Osteoblast (primary cell): ENCODE results near the gene POLL. TPM values are rescaled to one million over a fixed set of nuclear protein-coding genes. Genes with fewer than 3 reads are reported as not detected.

Source experiments
- DNase-seq: peaks from one replicate; pipeline ENCODE4 v3.0.0; 2011; ENCODE audit warnings: low spot score, mixed read lengths; ENCODE audit not compliant: insufficient read length; ENCODE audit errors: missing footprints
- H2AFZ ChIP-seq: 2 replicates; pipeline ENCODE4 v1.6.0; 2011; ENCODE audit warnings: mild to moderate bottlenecking, low read length
- H3K27ac ChIP-seq: 2 replicates; pipeline ENCODE4 v1.5.1; 2011; ENCODE audit warnings: mild to moderate bottlenecking, low read depth, low read length, moderate library complexity
- H3K27me3 ChIP-seq: 2 replicates; pipeline ENCODE4 v1.6.0; 2012; ENCODE audit warnings: mild to moderate bottlenecking, control low read depth, inconsistent platforms, low read length, moderate library complexity; ENCODE audit not compliant: insufficient read depth
- H3K36me3 ChIP-seq: 2 replicates; pipeline ENCODE4 v1.5.1; 2011; ENCODE audit warnings: mild to moderate bottlenecking, low read length, control low read depth, moderate library complexity; ENCODE audit not compliant: insufficient read depth
- H3K4me1 ChIP-seq: 2 replicates; pipeline ENCODE4 v1.5.1; 2011; ENCODE audit warnings: mild to moderate bottlenecking, low read length, control low read depth, moderate library complexity; ENCODE audit not compliant: insufficient read depth
- H3K4me2 ChIP-seq: 2 replicates; pipeline ENCODE4 v1.6.0; 2011; ENCODE audit warnings: mild to moderate bottlenecking, low read length; ENCODE audit not compliant: insufficient read depth
- H3K4me3 ChIP-seq: fragments of 200-600 bp; sonication (generic); 3 replicates; pipeline ENCODE4 v1.5.1; 2012; ENCODE audit warnings: mild to moderate bottlenecking, low read length, inconsistent platforms; ENCODE audit not compliant: insufficient read depth
- H3K79me2 ChIP-seq: 2 replicates; pipeline ENCODE4 v1.6.0; 2012; ENCODE audit warnings: mild to moderate bottlenecking, low read length, control low read depth, inconsistent platforms; ENCODE audit not compliant: insufficient read depth
- H3K9me3 ChIP-seq: 2 replicates; pipeline ENCODE4 v1.5.1; 2011; ENCODE audit warnings: low read depth, low read length, control low read depth
- H4K20me1 ChIP-seq: 2 replicates; pipeline ENCODE4 v1.6.0; 2012; ENCODE audit warnings: mild to moderate bottlenecking, low read length, control low read depth; ENCODE audit not compliant: insufficient read depth
- CTCF ChIP-seq: IDR thresholded peaks from 2 replicates; pipeline ENCODE4 v1.5.1; 2011; ENCODE audit warnings: mild to moderate bottlenecking, low read depth, low read length, moderate library complexity; ENCODE audit errors: extremely low read depth
- total RNA-seq: library from RNA; depleted of rRNA; stranded (reverse); fragments of >200 nt; gene quantifications from 2 replicates; pipeline ENCODE4 v1.2.3, GENCODE V29; 2012

Gene POLL
- total RNA-seq, 1 donor = 18.5 TPM

GRCh38 chr10:101570428-101571270, 17.4 kb downstream of the POLL start:
- Histone ChIP-seq H3K27me3 (peaks cover 40% of the 10 kb centered on the region), H3K79me2 (no peaks in the 10 kb centered on the region), H3K4me2 (peak overlapping the region; percentile 93), H3K4me3 (peak overlapping the region; percentile 76), H4K20me1 (no peaks in the 10 kb centered on the region), H3K36me3 (no peaks in the 10 kb centered on the region), H2AFZ (peak overlapping the region; percentile 96), H3K9me3 (peaks cover 2% of the 10 kb centered on the region), H3K4me1 (peaks cover 9% of the 10 kb centered on the region), H3K27ac (no peak overlapping the region)
- DNase-seq = peak; percentile 93
- TF ChIP-seq CTCF = no peak

- Histone ChIP-seq H3K9me3 (peaks cover 2% of the 10 kb centered on the region), H3K4me1 (peaks cover 9% of the 10 kb centered on the region), H3K27me3 (peaks cover 48% of the 10 kb centered on the region), H3K27ac (no peak overlapping the region), H3K79me2 (no peaks in the 10 kb centered on the region), H3K36me3 (no peaks in the 10 kb centered on the region), H3K4me3 (peak overlapping the region; percentile 76), H3K4me2 (peak overlapping the region; percentile 93), H2AFZ (peak overlapping the region; percentile 86), H4K20me1 (no peaks in the 10 kb centered on the region)
- TF ChIP-seq CTCF = peak; percentile 52
- peak; percentile 99 for DNase-seq
Observed at GRCh38 chr10:101569622-101570427, 18.2 kb downstream of the POLL start.

- H3K79me2 ChIP-seq = no peaks in the 10 kb centered on the region
- H3K4me3 ChIP-seq = peak overlapping the region; percentile 76
- TF ChIP-seq CTCF = no peak
- H3K27ac ChIP-seq = no peak overlapping the region
- peaks cover 50% of the 10 kb centered on the region for H3K27me3 ChIP-seq
- H3K36me3 ChIP-seq = no peaks in the 10 kb centered on the region
- H3K9me3 ChIP-seq = peaks cover 2% of the 10 kb centered on the region
- no peak overlapping the region for H2AFZ ChIP-seq
- peak overlapping the region; percentile 93 for H3K4me2 ChIP-seq
- H3K4me1 ChIP-seq = peaks cover 9% of the 10 kb centered on the region
- no peaks in the 10 kb centered on the region for H4K20me1 ChIP-seq
- DNase-seq = no peak
Observed at GRCh38 chr10:101569323-101569621, 18.8 kb downstream of the POLL start.
